ENCODE measurements around the gene MED26.

DNA sequence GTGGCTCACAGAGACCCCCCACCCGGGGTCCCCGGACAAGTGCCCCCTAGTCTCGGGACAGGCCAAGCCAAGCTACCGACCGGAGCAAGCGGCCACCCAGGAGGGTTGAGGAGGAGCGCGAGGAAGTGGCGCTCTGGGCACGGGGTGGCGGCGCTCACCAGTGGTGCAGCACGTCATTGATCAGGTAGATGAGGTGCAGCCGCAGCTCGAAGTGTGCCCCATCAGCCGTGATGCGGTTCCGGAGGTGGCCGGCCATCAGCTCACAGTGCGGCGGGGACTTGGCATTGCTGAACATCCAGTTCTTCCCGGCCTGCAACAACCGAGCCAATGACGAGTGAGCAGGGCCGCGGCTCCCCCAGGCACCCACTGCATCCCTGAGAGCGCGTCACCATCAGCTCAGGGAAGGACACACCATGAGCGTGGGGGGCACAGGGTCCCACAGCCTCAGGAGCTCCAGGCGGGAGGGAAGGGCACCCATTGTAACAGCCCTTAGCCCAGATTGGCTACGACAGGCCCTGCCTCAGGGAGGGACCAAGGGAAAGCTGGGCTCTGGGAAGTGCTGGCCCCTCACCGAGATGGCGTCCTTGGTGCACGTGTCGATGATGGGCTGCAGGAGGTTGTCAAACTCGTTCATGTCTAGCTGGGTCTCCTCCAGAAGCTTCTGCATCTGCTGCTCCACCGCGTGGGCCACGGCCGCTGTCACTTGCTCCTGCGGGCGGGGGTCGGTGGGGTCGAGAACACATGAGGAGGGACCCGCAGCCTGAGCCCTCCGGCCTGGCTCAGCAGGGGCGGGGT lies 95.4 kb downstream of the MED26 start:
- no peak for TF ChIP-seq EZH2 (IDR thresholded peaks at IDR 0.05; ENCODE audit: insufficient read depth, low read length)
- TF ChIP-seq, protein P1, sequence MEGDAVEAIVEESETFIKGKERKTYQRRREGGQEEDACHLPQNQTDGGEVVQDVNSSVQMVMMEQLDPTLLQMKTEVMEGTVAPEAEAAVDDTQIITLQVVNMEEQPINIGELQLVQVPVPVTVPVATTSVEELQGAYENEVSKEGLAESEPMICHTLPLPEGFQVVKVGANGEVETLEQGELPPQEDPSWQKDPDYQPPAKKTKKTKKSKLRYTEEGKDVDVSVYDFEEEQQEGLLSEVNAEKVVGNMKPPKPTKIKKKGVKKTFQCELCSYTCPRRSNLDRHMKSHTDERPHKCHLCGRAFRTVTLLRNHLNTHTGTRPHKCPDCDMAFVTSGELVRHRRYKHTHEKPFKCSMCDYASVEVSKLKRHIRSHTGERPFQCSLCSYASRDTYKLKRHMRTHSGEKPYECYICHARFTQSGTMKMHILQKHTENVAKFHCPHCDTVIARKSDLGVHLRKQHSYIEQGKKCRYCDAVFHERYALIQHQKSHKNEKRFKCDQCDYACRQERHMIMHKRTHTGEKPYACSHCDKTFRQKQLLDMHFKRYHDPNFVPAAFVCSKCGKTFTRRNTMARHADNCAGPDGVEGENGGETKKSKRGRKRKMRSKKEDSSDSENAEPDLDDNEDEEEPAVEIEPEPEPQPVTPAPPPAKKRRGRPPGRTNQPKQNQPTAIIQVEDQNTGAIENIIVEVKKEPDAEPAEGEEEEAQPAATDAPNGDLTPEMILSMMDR (IDR thresholded peaks at IDR 0.05; ENCODE audit: insufficient read depth, low read depth, low read length): no peak
